ENCODE measurements around the gene PKP2.

DNA sequence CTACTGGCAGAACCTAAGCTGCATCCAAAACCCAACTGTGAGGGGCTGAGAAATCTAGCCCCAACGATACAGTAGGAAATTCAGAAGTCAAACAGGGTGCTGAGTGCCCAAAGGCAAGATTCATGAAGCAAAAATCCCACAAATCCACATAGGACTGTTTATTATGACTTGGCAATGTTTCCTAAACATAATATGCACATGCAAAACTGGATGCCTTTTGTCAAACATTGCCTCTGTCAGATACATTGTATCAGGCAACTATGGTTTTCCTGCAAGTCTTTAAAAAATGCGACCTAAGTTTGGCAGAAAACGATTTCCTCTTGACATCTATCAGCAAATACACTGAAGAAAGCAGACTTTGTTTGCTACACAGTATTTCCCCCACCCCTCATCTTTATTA, 113.5 kb downstream of the PKP2 start:
- TF ChIP-seq, protein P1, sequence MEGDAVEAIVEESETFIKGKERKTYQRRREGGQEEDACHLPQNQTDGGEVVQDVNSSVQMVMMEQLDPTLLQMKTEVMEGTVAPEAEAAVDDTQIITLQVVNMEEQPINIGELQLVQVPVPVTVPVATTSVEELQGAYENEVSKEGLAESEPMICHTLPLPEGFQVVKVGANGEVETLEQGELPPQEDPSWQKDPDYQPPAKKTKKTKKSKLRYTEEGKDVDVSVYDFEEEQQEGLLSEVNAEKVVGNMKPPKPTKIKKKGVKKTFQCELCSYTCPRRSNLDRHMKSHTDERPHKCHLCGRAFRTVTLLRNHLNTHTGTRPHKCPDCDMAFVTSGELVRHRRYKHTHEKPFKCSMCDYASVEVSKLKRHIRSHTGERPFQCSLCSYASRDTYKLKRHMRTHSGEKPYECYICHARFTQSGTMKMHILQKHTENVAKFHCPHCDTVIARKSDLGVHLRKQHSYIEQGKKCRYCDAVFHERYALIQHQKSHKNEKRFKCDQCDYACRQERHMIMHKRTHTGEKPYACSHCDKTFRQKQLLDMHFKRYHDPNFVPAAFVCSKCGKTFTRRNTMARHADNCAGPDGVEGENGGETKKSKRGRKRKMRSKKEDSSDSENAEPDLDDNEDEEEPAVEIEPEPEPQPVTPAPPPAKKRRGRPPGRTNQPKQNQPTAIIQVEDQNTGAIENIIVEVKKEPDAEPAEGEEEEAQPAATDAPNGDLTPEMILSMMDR (conservative IDR thresholded peaks at IDR 0.05; ENCODE audit: low read length): no peak
- TF ChIP-seq EZH2phosphoT487 (IDR thresholded peaks at IDR 0.05; ENCODE audit: borderline replicate concordance, low read depth, low read length): no peak

Measured in OCI-LY7 (cell line).